B cell (primary cell): ENCODE data around the gene REM2.

Experiments
- CTCF ChIP-seq: fragments of 200-600 bp; IDR thresholded peaks from one replicate; pipeline ENCODE4 v1.8.0; 2022; ENCODE audit warnings: antibody characterized with exemption, mild to moderate bottlenecking
- EZH2 ChIP-seq: IDR thresholded peaks from 2 replicates; pipeline ENCODE4 v1.6.1; 2012; ENCODE audit warnings: borderline replicate concordance, low read depth, mild to moderate bottlenecking, moderate library complexity, low read length; ENCODE audit not compliant: insufficient read depth, poor library complexity, severe bottlenecking

- TF ChIP-seq CTCF (no peak), EZH2 (no peak)
Measured at GRCh38 chr14:22849212-22849819, 33.7 kb upstream of the REM2 start.
